ENCODE measurements around the gene SMIM38. TPM values are rescaled to one million over a fixed set of nuclear protein-coding genes. Genes with fewer than 3 reads are reported as not detected.

Gene SMIM38
- total RNA-seq, 1 experiment from 2014 or later: 0.09 TPM

GRCh38 chr11:69166218-69167115, 10.7 kb downstream of the SMIM38 start:
- H3K4ac ChIP-seq (ENCODE audit: low read depth, low read length): no peak overlapping the region
- Mint-ChIP-seq H3K36me3 (ENCODE audit: insufficient read depth in 1 of 3, low read depth in 3 of 3) (peaks cover 0 to 4% (median 0%) of the 10 kb centered on the region in 3 experiments; a peak in 2 of 7 replicates), H3K27me3 (ENCODE audit: low read depth) (peaks cover 30% of the 10 kb centered on the region), H3K4me3 (no peak overlapping the region), H3K9me3 (peaks cover 10 to 12% of the 10 kb centered on the region in 2 experiments; a peak in 4 of 5 replicates), H3K4me1 (peaks cover 7 to 9% of the 10 kb centered on the region in 2 experiments; a peak in 3 of 4 replicates), H3K27ac (no peak overlapping the region; a peak in 1 of 7 replicates)
- DNase-seq: peak; percentile 66
- no peaks in the 10 kb centered on the region for H3K4me1 ChIP-seq (ENCODE audit: insufficient read depth, low read length)
- no peaks in the 10 kb centered on the region for H3K9me3 ChIP-seq (ENCODE audit: control insufficient read depth, low read depth, low read length)
- H3T11ph ChIP-seq (ENCODE audit: low read length): no peak overlapping the region
- no peak overlapping the region for H4K8ac ChIP-seq (replicated peaks; ENCODE audit: insufficient read length, low read depth, low read length)
- H3K23ac ChIP-seq (ENCODE audit: insufficient read length, low read depth, low read length): no peak overlapping the region
- WGBS (ENCODE audit: extremely low coverage, insufficient read length, low lambda C conversion rate): no CpG with 5 or more reads among the region's 21 CpGs
- no peak overlapping the region for H3K9ac ChIP-seq (ENCODE audit: extremely low read depth, insufficient read length, low read length)
- H3K56ac ChIP-seq (ENCODE audit: insufficient read length, low read depth, low read length): no peak overlapping the region
- H2BK15ac ChIP-seq (ENCODE audit: low read depth, low read length): no peak overlapping the region
- H4K5ac ChIP-seq (ENCODE audit: insufficient read length, low read depth, low read length): no peak overlapping the region
- 0 out of 3 replicates have a peak, but pooled peaks have one; percentile 22 for TF ChIP-seq CTCF (conservative IDR thresholded peaks at IDR 0.05)
- no peak overlapping the region for H3K27ac ChIP-seq (ENCODE audit: insufficient read length, low read depth, low read length)
- H4K91ac ChIP-seq (ENCODE audit: insufficient read length, low read depth, low read length): no peak overlapping the region
- H2BK5ac ChIP-seq (ENCODE audit: insufficient read length, low read length): no peak overlapping the region
- H2BK120ac ChIP-seq (ENCODE audit: low read depth, low read length, poor library complexity, severe bottlenecking): no peak overlapping the region
- H3K14ac ChIP-seq (ENCODE audit: insufficient read depth, low read length): peak overlapping the region; percentile 11; the same call in 1 of the 2 replicates
- H2AFZ ChIP-seq (ENCODE audit: low read length): no peak overlapping the region
- no peaks in the 10 kb centered on the region for H3K23me2 ChIP-seq (ENCODE audit: insufficient read length, low read depth, low read length, poor library complexity, severe bottlenecking)
- H3K79me1 ChIP-seq (ENCODE audit: insufficient read depth, low read depth, low read length, poor library complexity, severe bottlenecking): no peaks in the 10 kb centered on the region
- no peak overlapping the region for H2BK20ac ChIP-seq (ENCODE audit: low read depth, low read length, poor library complexity, severe bottlenecking)
- H3K79me2 ChIP-seq (ENCODE audit: insufficient read depth, low read length): no peaks in the 10 kb centered on the region
- no peak overlapping the region for H3K18ac ChIP-seq (ENCODE audit: insufficient read length, low read depth, low read length)
- no peak overlapping the region for H2BK12ac ChIP-seq (ENCODE audit: insufficient read length, low read depth, low read length)
- H2AK5ac ChIP-seq (ENCODE audit: insufficient read length, low read length): no peak overlapping the region
- H3K4me2 ChIP-seq (ENCODE audit: insufficient read depth, insufficient read length, low read length): no peak overlapping the region
- no peaks in the 10 kb centered on the region for H3K27me3 ChIP-seq (ENCODE audit: insufficient read depth, low read length)
- H4K20me1 ChIP-seq (ENCODE audit: control insufficient read depth, insufficient read depth, insufficient read length): no peaks in the 10 kb centered on the region

Measured in H9 (cell line).